ENCODE results near the gene FADS6.

DNA sequence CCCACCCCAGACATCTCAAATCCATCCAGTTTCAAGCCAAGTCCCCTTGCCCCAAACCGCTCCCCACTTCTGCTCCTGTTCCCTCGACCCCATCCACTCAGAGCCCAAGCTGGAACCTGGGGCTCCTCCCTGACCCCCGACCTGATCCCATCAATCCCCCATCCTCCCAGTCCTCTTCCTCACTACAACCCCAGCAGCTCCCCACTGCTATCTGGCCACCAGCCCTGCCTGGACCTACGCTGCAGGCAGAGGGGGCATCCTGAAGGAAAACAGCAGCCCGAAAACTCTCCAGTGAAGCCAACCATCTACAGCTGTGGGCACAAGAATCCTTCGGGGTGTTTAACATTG, 24.6 kb downstream of the FADS6 start:
- TF ChIP-seq, protein P1, sequence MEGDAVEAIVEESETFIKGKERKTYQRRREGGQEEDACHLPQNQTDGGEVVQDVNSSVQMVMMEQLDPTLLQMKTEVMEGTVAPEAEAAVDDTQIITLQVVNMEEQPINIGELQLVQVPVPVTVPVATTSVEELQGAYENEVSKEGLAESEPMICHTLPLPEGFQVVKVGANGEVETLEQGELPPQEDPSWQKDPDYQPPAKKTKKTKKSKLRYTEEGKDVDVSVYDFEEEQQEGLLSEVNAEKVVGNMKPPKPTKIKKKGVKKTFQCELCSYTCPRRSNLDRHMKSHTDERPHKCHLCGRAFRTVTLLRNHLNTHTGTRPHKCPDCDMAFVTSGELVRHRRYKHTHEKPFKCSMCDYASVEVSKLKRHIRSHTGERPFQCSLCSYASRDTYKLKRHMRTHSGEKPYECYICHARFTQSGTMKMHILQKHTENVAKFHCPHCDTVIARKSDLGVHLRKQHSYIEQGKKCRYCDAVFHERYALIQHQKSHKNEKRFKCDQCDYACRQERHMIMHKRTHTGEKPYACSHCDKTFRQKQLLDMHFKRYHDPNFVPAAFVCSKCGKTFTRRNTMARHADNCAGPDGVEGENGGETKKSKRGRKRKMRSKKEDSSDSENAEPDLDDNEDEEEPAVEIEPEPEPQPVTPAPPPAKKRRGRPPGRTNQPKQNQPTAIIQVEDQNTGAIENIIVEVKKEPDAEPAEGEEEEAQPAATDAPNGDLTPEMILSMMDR (IDR thresholded peaks at IDR 0.05; ENCODE audit: low read depth, low read length) = no peak
- no peak for TF ChIP-seq POLR2A (IDR thresholded peaks at IDR 0.05; ENCODE audit: extremely low read depth, insufficient read length)

All from NB4 (cell line).